Measurements from ENCODE around the gene ZC2HC1B.
"Not testable (repeated sequence)": the region's sequence is repeated elsewhere in the genome, so short reads cannot be mapped to it uniquely, and the experiment has no call there.

The ZC2HC1B gene

DNA sequence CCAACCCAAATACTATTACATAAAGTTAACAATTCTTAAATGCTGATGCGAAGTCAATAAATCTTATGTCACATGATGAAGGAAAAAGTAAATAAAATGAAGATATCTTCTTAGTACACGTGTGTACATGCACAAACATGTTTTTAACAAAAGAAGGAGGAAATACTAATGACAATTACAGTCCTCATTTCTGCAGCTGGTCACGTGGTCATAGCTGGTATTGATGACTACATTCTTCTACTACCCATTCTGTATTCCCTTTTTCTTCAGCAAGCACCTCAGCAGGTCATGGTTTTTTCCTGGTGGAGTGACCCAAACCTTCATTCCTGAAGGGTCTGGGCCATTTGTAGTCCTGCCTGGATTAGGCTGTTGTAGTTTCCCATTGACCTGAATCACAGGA, 4.5 kb downstream of the ZC2HC1B start:
- DNase-seq = not testable (repeated sequence)

DNA sequence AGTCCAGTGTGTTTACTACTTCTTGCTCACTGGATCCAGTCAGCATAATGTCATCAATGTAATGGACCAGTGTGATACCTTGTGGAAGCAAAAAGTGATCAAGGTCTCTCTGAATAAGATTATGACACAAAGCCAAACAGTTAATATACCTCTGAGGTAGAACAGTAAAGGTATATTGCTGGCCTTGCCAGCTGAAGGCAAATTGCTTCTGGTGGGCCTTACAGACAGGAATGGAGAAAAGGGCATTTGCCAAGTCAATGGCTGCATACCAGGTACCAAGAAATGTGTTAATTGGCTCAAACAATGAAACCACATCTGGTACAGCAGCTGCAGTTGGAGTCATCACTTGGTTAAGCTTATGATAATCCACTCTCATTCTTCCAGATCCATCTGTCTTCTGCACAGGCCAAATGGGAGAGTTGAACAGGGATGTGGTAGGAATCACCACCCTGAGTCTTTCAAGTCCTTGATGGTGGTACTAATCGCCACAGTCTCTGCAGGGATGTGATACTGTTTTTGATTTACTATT, 7.0 kb downstream of the ZC2HC1B start:
- DNase-seq = not testable (repeated sequence)

DNA sequence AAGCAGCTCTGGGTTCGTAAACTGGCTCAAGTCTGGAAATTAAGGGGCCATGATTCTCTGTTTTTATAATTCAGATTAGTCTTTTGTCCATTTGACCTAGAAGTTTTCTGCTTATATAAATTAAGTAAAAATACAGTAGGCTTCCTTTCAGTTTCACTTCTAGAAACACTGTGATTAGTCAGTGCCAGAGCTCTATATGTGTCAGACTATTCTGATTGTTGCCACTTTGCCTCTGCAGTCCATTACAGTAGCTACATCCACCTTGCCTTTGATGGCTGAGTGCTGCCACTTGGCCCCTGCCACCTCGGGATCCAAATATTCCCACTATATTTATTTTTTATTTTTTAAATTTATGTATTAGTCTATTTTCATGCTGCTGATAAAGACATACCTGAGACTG, 7.9 kb downstream of the ZC2HC1B start:
- no peak for DNase-seq

DNA sequence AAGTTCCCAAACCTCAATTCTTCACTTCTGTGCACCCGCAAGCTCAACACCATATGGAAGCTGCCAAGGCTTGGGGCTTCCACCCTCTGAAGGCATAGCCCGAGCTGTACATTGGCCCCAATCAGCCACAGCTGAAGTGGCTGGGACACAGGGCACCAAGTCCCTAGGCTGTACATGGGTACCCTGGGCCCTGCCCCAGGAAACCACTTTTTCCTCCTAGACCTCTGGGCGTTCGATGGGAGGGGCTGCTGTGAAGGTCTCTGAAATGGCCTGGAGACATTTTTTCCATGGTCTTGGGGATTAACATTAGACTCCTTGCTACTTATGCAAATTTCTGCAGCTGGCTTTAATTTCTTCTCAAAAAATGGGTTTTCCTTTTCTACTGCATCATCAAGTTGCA, 9.3 kb downstream of the ZC2HC1B start:
- DNase-seq = not testable (repeated sequence)

DNA sequence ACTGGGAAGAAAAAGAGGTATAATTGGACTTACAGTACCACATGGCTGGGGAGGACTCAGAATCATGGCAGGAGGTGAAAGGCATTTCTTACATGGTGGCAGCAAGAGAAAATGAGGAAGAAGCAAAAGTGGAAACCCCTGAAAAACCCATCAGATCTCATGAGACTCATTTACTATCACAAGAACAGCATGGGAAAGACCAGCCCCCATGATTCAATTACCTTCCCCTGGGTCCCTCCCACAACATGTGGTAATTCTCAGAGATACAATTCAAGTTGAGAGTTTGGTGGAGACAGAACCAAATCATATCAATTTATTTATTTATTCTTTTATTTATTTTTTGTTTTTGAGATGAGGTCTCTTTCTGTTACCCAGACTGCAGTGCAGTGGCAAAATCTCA, 10.2 kb downstream of the ZC2HC1B start:
- not testable (repeated sequence) for DNase-seq

DNA sequence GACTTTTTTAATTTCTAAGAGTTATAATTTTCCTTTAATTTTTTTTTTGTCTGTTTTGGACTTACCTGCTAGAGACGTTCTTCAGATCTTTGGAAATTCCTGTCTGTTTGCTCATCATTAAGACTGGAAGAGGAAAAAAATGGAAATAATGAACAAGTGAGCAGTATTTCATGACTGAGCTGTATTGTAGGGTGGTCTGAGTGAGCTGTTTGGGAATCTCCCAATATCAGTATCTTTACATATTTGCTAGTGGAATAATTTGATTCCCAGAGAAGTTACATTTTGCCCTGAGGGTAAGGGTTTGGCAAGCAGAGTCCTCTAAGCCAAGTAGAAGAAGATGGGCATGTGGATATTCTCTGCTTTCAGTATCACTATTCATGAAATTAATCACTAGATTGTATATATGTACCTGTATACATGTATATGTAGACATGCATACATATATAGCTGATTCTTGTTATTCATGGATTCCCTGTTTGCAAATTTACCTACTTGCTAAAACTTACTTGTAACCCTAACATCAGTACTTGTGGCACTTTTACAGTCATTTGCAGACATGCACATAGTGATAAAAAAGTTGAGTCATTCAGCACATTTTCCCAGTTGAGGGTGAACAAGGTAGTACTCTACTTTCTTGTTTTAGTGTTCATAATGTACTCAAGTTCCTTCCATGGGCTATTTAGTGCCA, 13.5 kb downstream of the ZC2HC1B start:
- no peak for DNase-seq

DNA sequence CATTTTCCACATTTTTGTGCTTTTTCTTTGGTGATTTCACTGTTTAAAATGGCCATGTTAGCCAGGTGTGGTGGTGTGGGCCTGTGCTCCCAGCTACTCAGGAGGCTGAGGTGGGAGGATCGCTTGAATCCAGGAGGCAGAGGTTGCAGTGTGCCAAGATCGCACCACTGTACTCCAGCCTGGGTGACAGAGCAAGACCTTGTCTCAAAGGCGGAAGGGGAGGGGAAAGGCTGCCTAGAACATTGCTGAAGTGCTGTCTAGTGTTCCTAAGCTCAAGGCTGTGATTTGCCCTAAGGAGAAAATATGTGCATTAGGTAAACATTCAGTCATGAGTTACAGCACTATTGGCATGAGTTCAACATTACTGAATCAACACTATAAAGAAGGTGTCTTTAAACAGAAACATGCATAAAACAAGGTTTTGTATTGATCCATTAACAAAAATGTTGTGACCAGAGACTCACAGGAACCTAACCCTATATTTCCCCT, 14.0 kb downstream of the ZC2HC1B start:
- DNase-seq = no peak

DNA sequence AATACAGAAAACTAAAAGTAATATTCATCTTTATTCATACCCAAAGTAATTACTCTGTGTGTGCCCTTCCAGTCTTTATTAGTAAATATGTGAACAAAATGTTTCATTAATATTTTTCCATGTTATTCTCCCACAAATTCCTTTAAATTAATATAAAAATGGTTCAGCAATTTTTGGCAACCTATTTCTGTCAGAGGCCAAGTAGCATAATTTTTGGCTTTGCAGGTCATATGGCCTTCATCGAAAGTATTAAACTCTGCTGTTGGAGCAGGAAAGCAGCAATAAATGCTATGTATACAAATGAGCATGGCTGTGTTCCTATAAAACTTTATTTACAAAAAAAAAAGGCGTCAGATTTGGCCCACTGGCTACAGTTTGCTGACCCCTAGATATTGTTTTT, 16.1 kb downstream of the ZC2HC1B start:
- DNase-seq = no peak

DNA sequence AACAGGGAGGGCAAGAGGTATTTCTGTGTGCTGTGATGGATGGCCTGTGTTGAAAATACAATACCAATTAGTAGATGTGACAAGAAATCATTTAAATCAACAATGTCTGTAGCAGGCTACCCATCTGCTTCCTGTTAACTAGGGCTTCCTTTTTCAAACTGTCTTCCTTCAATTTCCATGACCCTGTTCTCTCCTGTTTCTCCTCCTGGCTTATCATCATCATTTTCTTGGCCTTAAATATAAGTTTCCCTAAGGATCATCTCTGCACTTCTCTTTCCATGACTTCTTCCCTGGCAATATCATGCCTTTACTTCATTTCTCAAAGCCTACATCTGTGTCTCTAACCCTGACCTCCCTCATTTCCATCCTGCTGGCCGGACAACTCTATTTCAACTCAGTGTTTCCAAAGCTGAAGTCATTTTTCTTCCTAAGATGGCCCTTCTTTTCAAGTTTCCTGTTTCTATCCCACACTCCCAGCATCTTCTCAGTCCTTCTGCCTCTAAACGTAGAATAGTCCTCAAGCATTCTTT, 18.2 kb downstream of the ZC2HC1B start:
- no peak for DNase-seq

DNA sequence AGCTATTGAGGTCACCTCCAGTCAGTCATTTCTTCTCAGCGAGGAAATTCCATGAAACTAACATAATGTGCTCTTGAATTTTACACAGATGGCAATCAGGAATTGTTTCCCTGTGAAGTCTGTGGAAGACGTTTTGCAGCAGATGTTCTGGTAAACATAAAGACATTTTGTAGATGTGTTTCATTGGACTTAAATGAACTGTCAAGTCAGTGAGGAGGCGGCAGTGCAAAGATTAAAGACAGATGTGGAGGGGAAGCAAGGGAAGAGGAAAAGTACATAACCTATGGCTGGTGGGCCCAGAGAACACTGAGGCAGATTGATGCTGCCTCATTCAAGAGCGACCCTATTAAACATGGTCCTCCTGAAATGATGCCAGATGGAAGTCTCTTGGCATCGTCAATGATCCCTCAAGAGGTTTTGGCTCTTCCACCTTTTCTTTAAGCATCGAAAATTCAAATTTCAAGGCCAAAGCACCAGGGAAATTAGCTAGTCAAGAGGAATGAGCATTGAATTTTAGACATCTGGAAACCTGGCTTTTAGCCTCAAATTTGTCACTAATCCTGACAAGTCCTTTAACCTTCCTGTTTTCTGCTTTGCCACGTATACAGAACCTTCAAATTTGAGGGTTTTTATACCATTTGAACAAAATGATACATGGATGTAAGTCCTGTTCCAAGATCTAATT, 20.1 kb downstream of the ZC2HC1B start:
- no peak for DNase-seq

DNA sequence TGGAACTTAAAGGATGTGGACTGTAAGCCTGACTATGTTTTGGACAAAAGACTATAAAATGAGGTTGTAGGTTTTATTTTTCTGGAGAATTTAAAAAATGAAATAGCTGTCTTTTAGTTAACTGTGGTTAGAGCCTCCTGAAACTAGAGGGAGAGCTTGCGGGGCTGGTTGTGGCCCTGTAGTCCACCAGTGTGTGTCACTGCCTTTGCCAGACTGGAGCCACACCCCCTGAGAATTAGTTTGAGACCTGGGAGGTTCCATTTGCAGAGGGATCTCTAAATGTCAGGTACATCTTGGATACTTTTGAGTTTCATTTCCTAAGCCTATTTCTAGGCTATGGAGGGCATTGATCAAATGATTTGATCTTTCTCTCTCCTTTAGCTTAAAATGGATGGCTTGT, 20.8 kb downstream of the ZC2HC1B start:
- no peak for DNase-seq

DNA sequence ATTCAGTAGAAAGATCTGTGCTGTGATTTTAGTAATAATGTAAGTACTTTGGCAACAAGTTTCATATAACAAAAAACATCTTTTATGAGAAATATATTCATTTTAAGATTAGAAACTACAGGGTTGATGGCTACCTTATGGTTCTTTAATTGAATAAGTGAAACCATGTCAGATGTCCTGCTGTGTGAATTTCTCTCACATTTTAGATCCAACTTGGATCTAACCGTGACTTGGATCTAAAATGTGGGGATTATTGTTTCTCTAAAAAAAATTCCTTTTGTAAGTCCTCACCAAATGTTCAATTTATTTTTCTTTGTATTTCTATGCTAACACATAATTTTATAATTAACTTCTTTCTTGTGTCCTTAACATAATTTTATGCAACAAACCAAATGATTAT, 30.4 kb downstream of the ZC2HC1B start:
- no peak for DNase-seq

DNA sequence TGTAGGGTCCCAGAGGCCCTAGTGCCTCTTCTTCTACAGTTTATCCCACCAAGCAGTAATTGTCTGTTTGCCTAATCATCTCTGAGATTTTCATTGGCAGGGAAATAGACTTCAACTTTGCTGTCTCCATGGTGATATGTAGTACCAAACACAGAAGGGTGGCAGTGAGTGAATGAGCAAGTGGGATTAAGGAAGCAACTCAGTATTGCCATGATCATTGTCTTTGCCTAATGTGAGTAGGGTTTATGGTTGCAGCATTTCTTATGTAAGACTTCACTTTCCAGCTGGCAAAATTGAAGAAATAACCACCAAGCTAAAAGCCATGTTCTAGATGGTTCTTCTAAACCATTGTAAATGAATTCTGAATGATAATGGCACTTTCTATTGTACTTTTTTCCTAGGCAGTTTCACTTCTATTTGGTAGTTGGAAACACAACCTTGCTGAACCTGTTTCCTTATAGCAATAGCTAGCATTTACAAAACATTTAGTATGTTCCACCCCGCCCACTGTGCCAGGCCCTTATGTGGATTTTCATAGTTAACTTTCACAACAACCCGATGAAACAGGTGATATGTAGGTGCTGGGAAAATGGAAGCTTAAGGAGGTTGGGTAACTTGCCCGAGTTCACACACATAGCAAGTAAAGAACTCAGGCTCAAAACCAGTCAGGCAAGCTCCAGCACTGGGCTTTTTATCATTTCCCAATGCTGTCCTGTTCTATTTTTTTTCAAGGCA, 32.0 kb downstream of the ZC2HC1B start:
- DNase-seq = no peak

DNA sequence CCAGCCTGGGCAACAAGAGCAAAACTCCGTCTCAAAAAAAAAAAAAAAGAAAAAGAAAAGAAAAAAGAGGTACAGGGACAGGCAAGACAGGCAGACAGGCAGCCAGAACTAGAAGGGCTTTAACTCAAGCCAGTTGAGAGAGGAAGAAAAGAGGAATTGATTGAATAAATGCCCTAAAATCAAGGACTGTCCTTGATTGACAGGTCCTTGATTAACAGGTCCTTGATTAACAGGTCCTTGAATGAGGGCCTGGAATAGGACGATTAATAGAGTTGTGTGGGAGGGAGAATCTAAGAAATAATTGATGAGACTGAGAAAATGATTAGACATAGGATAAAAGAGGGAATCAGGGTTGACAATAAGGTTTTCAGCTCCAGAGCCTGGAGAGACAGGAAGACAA, 36.1 kb downstream of the ZC2HC1B start:
- no peak for DNase-seq

DNA sequence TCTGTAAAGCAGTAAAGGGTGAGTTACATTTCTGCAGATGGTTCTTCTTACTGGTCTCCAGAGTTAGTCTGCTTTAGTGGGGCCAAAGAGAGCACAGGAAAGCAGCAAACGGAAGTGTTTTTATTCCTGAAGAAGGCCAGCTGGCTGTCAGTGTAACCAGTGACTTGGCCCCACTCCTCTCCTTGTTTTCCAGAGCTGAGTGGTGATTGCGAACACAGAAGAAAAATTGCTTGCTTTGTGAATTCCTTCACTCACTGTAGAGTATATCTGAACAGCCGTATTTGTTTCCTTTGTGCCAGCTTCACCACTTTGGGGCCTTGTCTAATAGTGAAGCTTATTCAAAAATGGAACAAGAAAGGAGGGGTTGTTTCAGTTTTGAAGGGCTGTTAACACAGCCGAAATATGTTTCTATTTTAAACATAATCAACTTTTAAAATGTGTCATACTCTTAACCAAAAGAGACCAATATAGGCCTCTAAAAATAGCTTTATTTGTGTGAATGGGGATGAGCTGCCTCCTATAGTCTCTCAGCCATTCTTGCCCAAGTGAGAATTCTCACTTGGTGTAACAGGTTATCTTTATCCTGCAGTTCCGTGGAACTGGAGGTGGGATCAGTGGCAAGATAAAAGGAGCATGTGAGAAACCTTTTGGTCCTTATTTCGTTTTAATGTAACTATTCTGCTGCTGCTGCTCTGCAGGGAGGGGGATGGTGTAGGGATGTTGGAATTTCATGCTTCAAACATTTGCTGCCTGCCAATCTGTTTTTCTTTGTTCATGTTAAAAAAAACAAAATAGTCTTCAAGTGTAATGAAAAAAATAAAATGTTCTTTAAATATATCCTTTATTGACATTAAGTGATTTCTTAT, 37.8 kb downstream of the ZC2HC1B start:
- DNase-seq = peak in 3 of 56 donors; percentile 0 to 3 (median 1)

DNA sequence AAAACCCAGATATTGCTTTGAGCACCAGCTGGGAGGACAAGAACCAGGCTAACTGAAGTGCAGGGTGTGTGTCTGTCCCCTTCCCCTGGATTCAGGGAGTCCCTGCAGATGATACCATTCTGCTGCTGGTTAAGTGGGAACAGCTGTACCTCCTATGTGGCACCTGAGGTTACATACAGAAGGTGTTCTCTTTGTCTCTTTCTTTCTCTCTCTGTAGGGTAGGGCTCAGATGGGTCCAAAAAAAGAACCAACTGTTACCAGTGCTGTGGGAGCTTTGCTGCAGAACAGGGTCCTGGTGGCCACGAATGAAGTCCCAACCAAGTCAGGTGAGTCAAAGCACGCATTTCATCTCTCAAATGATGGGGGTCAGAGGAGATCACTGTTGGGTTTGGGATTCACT, 38.6 kb downstream of the ZC2HC1B start:
- no peak for DNase-seq

DNA sequence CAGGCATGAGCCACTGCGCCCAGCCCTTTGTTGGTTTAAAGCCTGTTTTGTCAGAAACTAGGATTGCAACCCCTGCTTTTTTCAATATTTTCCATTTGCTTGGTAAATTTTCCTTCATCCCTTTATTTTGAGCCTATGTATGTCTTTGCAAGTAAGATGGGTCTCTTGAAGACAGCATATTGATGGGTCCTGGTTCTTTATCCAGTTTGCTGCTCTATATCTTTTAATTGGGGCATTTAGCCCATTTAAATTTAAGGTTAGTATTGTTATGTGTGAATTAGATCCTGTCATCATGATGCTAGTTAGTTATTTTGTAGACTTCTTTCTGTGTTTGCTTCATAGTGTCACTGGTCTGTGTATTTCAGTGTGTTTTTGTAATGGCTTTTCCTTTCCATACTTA, 46.8 kb downstream of the ZC2HC1B start:
- DNase-seq = no peak

DNA sequence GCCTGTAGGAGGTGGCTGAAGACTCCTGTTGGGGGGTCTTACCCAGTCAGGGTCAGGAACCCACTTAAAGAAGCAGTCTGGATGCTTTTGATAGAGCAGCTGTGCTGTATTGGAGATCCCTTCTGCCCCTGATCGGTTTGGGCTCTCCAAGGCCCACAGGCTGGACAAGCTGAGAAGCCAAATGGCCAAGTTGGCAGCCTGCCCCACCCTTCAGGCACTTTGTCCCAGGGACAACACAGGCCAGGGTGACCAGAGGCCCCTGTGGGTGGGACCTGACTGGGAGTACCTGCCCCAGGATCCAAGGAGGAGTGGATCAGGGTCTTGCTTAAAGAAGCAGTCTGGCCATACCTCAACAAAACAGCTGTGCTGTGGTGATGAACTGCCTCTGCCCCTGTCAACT, 48.4 kb downstream of the ZC2HC1B start:
- DNase-seq = no peak

DNA sequence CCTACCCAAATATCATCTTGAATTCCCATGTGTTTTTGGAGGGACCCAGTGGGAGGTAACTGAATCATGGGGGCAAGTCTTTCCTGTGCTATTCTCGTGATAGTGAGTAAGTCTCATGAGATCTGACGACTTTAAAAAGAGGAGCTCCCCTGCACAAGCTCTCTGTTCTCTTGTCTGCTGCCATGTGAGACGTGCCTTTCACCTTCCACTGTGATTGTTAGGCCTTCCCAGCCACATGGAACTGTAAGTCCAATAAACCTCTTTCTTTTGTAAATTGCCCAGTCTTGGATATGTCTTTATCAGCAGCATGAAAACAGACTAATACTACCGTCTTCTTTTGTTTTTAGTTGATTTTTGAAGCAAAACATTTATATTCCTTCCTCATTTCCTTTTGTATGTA, 52.8 kb downstream of the ZC2HC1B start:
- DNase-seq = not testable (repeated sequence)

DNA sequence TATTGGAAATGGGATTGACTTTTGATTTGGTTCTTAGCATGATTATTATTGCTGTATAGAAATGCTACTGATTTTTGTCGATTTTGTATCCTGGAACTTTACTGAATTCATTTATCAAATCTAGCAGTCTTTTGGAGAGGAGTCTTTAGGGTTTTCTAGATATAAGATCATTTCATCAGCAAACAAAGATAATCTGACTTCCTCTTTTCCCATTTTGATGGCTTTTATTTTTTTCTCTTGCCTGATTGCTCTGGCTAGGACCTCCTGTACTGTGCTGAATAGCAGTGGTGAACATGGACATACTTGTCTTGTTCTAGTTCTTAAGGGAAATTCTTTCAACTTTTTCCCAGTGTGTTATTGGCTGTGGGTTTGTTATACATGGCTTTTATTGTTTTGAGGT, 64.6 kb downstream of the ZC2HC1B start:
- DNase-seq = no peak

DNA sequence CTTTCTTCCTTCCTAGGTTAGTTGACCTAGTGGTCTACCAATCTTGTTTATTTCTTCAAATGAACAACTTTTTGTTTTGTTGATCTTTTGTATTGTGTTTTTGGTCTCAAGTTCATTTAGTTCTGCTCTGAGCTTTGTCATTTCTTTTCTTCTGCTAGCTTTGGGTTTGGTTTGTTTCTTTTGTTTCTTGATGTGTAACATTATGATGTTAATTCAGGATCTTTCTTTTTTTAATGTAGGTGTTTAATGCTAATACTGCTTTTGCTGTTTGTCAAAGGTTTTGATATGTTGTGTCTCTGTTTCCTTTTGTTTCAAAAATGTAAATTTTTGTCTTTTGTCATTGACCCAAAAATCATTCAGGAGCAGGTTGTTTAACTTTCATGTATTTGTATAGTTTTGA, 65.7 kb downstream of the ZC2HC1B start:
- no peak for DNase-seq
